H9 (cell line): ENCODE measurements around the gene RPS10. TPM values are rescaled to one million over a fixed set of nuclear protein-coding genes. Genes with fewer than 3 reads are reported as not detected.

ENCODE experiments used
- DNase-seq: peaks from one replicate; pipeline ENCODE4 v3.0.0-alpha.2; 2017
- H2AFZ ChIP-seq: one replicate; pipeline ENCODE4 v1.6.1; 2013; ENCODE audit warnings: mild to moderate bottlenecking, low read length, control low read depth, moderate library complexity
- H2AK5ac ChIP-seq: 2 replicates; pipeline ENCODE4 v1.6.1; 2013; ENCODE audit warnings: low read length, control low read depth, mixed read lengths; ENCODE audit not compliant: insufficient read length
- H2BK120ac ChIP-seq: one replicate; pipeline ENCODE4 v1.6.1; 2013; ENCODE audit warnings: low read depth, mild to moderate bottlenecking, low read length, control low read depth, inconsistent platforms; ENCODE audit not compliant: poor library complexity, severe bottlenecking
- H2BK12ac ChIP-seq: 2 replicates; pipeline ENCODE4 v1.6.1; 2013; ENCODE audit warnings: low read length, control low read depth, mixed read lengths, low read depth; ENCODE audit not compliant: insufficient read length
- H2BK15ac ChIP-seq: 2 replicates; pipeline ENCODE4 v1.6.1; 2013; ENCODE audit warnings: low read depth, low read length, control low read depth
- H2BK20ac ChIP-seq: one replicate; pipeline ENCODE4 v1.6.1; 2013; ENCODE audit warnings: low read depth, mild to moderate bottlenecking, low read length, control low read depth, inconsistent platforms; ENCODE audit not compliant: poor library complexity, severe bottlenecking
- H2BK5ac ChIP-seq: 2 replicates; pipeline ENCODE4 v1.6.1; 2013; ENCODE audit warnings: low read length, control low read depth, mixed read lengths; ENCODE audit not compliant: insufficient read length
- H3K14ac ChIP-seq: 2 replicates; pipeline ENCODE4 v1.6.1; 2013; ENCODE audit warnings: low read length, control low read depth; ENCODE audit not compliant: insufficient read depth
- H3K18ac ChIP-seq: 2 replicates; pipeline ENCODE4 v1.6.1; 2013; ENCODE audit warnings: low read depth, mild to moderate bottlenecking, mixed read lengths, low read length, control low read depth; ENCODE audit not compliant: insufficient read length
- H3K23ac ChIP-seq: 2 replicates; pipeline ENCODE4 v1.6.1; 2013; ENCODE audit warnings: low read length, control low read depth, mixed read lengths, low read depth; ENCODE audit not compliant: insufficient read length
- H3K23me2 ChIP-seq: 2 replicates; pipeline ENCODE4 v1.6.1; 2013; ENCODE audit warnings: low read depth, mild to moderate bottlenecking, mixed read lengths, low read length, control low read depth; ENCODE audit not compliant: insufficient read length, poor library complexity, severe bottlenecking
- H3K27ac ChIP-seq: 2 replicates; pipeline ENCODE4 v1.5.1; 2013; ENCODE audit warnings: low read length, control low read depth, mixed read lengths, low read depth; ENCODE audit not compliant: insufficient read length
- H3K27me3 ChIP-seq: 2 replicates; pipeline ENCODE4 v1.6.1; 2013; ENCODE audit warnings: low read length, control low read depth, inconsistent platforms; ENCODE audit not compliant: insufficient read depth
- H3K4ac ChIP-seq: 2 replicates; pipeline ENCODE4 v1.6.1; 2013; ENCODE audit warnings: low read depth, mild to moderate bottlenecking, control low read depth, inconsistent platforms, low read length, moderate library complexity
- H3K4me1 ChIP-seq: 2 replicates; pipeline ENCODE4 v1.6.1; 2013; ENCODE audit warnings: low read length, control low read depth, inconsistent platforms; ENCODE audit not compliant: insufficient read depth
- H3K4me2 ChIP-seq: 2 replicates; pipeline ENCODE4 v1.6.1; 2013; ENCODE audit warnings: low read length, control low read depth, mixed read lengths; ENCODE audit not compliant: insufficient read length, insufficient read depth
- H3K56ac ChIP-seq: 2 replicates; pipeline ENCODE4 v1.6.1; 2013; ENCODE audit warnings: low read depth, mild to moderate bottlenecking, mixed read lengths, low read length, control low read depth; ENCODE audit not compliant: insufficient read length
- H3K79me1 ChIP-seq: 2 replicates; pipeline ENCODE4 v1.6.1; 2013; ENCODE audit warnings: low read depth, mild to moderate bottlenecking, moderate library complexity, low read length, control low read depth, inconsistent platforms; ENCODE audit not compliant: insufficient read depth, poor library complexity, severe bottlenecking
- H3K79me2 ChIP-seq: 2 replicates; pipeline ENCODE4 v1.6.1; 2013; ENCODE audit warnings: low read length, control low read depth, inconsistent platforms; ENCODE audit not compliant: insufficient read depth
- H3K9ac ChIP-seq: 2 replicates; pipeline ENCODE4 v1.6.1; 2013; ENCODE audit warnings: low read length, control low read depth, mixed read lengths; ENCODE audit not compliant: insufficient read length; ENCODE audit errors: extremely low read depth
- H3K9me3 ChIP-seq: one replicate; pipeline ENCODE4 v1.6.1; 2013; ENCODE audit warnings: low read depth, low read length, inconsistent platforms; ENCODE audit not compliant: control insufficient read depth
- H3T11ph ChIP-seq: one replicate; pipeline ENCODE4 v1.6.1; 2013; ENCODE audit warnings: mild to moderate bottlenecking, low read length, control low read depth, inconsistent platforms
- H4K20me1 ChIP-seq: one replicate; pipeline ENCODE4 v1.6.1; 2013; ENCODE audit not compliant: control insufficient read depth, insufficient read length, insufficient read depth
- H4K5ac ChIP-seq: 2 replicates; pipeline ENCODE4 v1.6.1; 2013; ENCODE audit warnings: low read depth, mild to moderate bottlenecking, mixed read lengths, low read length, control low read depth; ENCODE audit not compliant: insufficient read length
- H4K8ac ChIP-seq: replicated peaks from 2 replicates; pipeline ENCODE4 v1.6.1; 2013; ENCODE audit warnings: low read length, control low read depth, mixed read lengths, low read depth; ENCODE audit not compliant: insufficient read length
- H4K91ac ChIP-seq: 2 replicates; pipeline ENCODE4 v1.6.1; 2013; ENCODE audit warnings: low read depth, mild to moderate bottlenecking, moderate library complexity, mixed read lengths, low read length, control low read depth; ENCODE audit not compliant: insufficient read length
- H3K27ac Mint-ChIP-seq, 3 experiments: 2 replicates in 2 of 3; 3 replicates in 1 of 3; pipeline ENCODE4 v1.8.0; 2020 to 2021; ENCODE audit warnings: mixed read lengths in 3 of 3, mild to moderate bottlenecking in 1 of 3, moderate library complexity in 1 of 3
- H3K27me3 Mint-ChIP-seq: 2 replicates; pipeline ENCODE4 v1.8.0; 2021; ENCODE audit warnings: low read depth, mild to moderate bottlenecking, moderate library complexity, mixed read lengths
- H3K36me3 Mint-ChIP-seq, 3 experiments: 2 replicates in 2 of 3; 3 replicates in 1 of 3; pipeline ENCODE4 v1.8.0; 2020 to 2021; ENCODE audit warnings: low read depth in 3 of 3, mixed read lengths in 3 of 3; ENCODE audit not compliant: insufficient read depth in 1 of 3
- H3K4me1 Mint-ChIP-seq, 2 experiments: 2 replicates each; pipeline ENCODE4 v1.8.0; 2020; ENCODE audit warnings: mixed read lengths in 2 of 2
- H3K4me3 Mint-ChIP-seq, 2 experiments: 2 replicates in 1 of 2; 3 replicates in 1 of 2; pipeline ENCODE4 v1.8.0; 2020 to 2021; ENCODE audit warnings: mild to moderate bottlenecking in 2 of 2, mixed read lengths in 2 of 2, moderate library complexity in 1 of 2
- H3K9me3 Mint-ChIP-seq, 2 experiments: 2 replicates in 1 of 2; 3 replicates in 1 of 2; pipeline ENCODE4 v1.8.0; 2020; ENCODE audit warnings: mild to moderate bottlenecking in 2 of 2, mixed read lengths in 2 of 2, moderate library complexity in 1 of 2
- CTCF ChIP-seq: fragments of 200-600 bp; sonication (generic); conservative IDR thresholded peaks from 3 replicates; pipeline ENCODE4 v1.8.0; 2021; ENCODE audit warnings: antibody characterized with exemption, mild to moderate bottlenecking
- WGBS: extraction: QIAGEN DNeasy Blood & Tissue Kit; methylation state at CpG from one replicate; pipeline ENCODE4 v1.1.7; 2013; ENCODE audit warnings: missing lambda C conversion rate, low lambda C conversion rate, mixed read lengths; ENCODE audit not compliant: insufficient read length; ENCODE audit errors: extremely low coverage; 5-methylcytosine and 5-hydroxymethylcytosine counted together
- total RNA-seq: library from RNA; stranded (reverse); gene quantifications from 2 replicates; pipeline ENCODE4 v1.2.1, GENCODE V29; 2021

RPS10 gene
- total RNA-seq, 1 experiment from 2014 or later: 2,330 TPM

GRCh38 chr6:34451192-34451591 lies 25.3 kb upstream of the RPS10 start:
- WGBS: no CpG with 5 or more reads among the region's 1 CpG
- Histone ChIP-seq H3K79me2 (no peaks in the 10 kb centered on the region), H3K4ac (no peak overlapping the region), H2BK12ac (no peak overlapping the region), H4K91ac (no peak overlapping the region), H3K4me2 (no peak overlapping the region), H2BK5ac (no peak overlapping the region), H3K27me3 (no peaks in the 10 kb centered on the region), H4K8ac (no peak overlapping the region), H2BK15ac (no peak overlapping the region), H2BK120ac (no peak overlapping the region), H4K20me1 (no peaks in the 10 kb centered on the region), H3K23me2 (no peaks in the 10 kb centered on the region), H3K23ac (no peak overlapping the region), H2BK20ac (no peak overlapping the region), H2AK5ac (no peak overlapping the region), H3K4me1 (no peaks in the 10 kb centered on the region), H3K79me1 (no peaks in the 10 kb centered on the region), H3K27ac (no peak overlapping the region), H3T11ph (no peak overlapping the region), H3K9me3 (no peaks in the 10 kb centered on the region), H3K14ac (no peak overlapping the region), H3K56ac (no peak overlapping the region), H2AFZ (no peak overlapping the region), H3K9ac (no peak overlapping the region), H4K5ac (no peak overlapping the region), H3K18ac (no peak overlapping the region)
- Mint-ChIP-seq H3K27ac (no peak overlapping the region), H3K4me3 (no peak overlapping the region), H3K4me1 (peaks cover 6 to 11% of the 10 kb centered on the region in 2 experiments), H3K27me3 (no peaks in the 10 kb centered on the region), H3K9me3 (peaks cover 3 to 4% of the 10 kb centered on the region in 2 experiments), H3K36me3 (peaks cover 0 to 5% (median 0%) of the 10 kb centered on the region in 3 experiments; a peak in 2 of 7 replicates)
- DNase-seq: no peak
- TF ChIP-seq CTCF: no peak
